ENCODE data around the gene GBP2.

Gene GBP2

DNA sequence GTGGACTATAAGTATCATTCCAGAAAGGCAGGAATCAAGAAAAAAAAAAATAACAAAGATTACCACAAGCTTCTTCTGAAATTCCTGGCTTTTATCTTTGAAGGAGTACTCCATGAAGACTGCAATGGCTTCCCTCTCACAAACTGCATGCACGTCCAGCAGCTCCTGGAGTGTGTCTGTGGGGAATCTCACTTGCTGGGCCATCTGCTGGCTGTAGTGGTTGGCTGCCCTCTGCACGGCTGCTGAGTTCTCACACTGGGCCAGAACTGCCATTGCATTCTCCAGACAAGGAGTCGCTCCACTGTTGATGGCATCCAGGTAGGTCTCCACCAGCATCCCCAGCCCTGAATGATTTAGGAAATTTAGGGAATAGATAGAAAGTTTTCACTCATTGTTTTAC lies 23.3 kb upstream of the GBP2 start:
- no peaks in the 10 kb centered on the region for H3K9me3 Mint-ChIP-seq
- no peak overlapping the region for H3K27ac Mint-ChIP-seq
- TF ChIP-seq, protein P1, sequence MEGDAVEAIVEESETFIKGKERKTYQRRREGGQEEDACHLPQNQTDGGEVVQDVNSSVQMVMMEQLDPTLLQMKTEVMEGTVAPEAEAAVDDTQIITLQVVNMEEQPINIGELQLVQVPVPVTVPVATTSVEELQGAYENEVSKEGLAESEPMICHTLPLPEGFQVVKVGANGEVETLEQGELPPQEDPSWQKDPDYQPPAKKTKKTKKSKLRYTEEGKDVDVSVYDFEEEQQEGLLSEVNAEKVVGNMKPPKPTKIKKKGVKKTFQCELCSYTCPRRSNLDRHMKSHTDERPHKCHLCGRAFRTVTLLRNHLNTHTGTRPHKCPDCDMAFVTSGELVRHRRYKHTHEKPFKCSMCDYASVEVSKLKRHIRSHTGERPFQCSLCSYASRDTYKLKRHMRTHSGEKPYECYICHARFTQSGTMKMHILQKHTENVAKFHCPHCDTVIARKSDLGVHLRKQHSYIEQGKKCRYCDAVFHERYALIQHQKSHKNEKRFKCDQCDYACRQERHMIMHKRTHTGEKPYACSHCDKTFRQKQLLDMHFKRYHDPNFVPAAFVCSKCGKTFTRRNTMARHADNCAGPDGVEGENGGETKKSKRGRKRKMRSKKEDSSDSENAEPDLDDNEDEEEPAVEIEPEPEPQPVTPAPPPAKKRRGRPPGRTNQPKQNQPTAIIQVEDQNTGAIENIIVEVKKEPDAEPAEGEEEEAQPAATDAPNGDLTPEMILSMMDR (IDR thresholded peaks at IDR 0.05; ENCODE audit: unreplicated experiment in 3 of 3): no peak
- H3K27me3 Mint-ChIP-seq (ENCODE audit: low read depth): no peaks in the 10 kb centered on the region
- no peaks in the 10 kb centered on the region for H3K4me1 Mint-ChIP-seq
- no peak overlapping the region for H3K4me3 Mint-ChIP-seq
- H3K36me3 Mint-ChIP-seq (ENCODE audit: low read depth): no peaks in the 10 kb centered on the region

DNA sequence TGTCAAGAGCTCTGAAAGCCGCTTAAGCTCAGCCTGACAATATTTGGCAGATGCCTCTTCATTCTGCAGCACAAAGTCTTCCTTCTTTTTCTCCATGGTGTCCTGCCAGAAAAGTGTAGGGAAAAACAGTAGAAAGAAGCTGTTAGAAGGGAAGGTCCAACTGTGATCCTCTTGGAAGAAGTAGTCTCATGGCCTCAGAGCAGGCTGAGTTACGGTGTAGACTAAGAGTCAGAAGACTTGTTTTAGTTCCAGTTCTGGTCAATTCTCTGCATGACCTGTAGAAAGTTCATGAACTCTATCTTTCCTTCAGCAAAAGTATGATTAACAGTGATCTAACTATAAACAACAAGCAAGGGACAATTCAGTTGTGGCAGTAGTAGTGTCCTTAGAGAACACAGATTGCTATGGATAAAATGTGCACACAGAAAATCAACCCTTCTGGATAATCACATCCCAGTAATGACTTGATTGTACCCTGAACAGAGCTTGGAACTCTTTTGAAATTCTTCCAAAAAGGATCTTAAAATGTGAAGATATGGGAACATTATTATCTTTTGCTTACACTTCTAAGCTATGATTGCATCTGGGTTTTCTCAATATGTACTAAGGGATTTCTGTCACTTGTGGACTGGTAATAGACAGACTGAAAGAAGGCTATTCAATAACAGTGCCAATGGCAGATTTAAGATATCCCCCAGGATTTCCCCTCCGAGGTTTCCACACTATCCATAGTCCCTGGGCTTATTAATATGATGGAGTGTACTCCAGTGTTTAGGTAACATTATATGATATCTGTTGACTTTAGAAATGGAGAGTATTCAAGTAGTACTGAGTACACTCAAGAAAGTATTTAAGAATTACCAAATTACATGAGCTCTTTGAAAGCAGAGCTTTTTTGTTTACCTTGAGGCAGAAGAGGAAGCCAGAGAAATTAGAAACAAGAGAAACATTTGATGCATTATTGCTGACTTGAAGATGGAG lies 22.1 kb upstream of the GBP2 start:
- no peak overlapping the region for H3K27ac Mint-ChIP-seq

DNA sequence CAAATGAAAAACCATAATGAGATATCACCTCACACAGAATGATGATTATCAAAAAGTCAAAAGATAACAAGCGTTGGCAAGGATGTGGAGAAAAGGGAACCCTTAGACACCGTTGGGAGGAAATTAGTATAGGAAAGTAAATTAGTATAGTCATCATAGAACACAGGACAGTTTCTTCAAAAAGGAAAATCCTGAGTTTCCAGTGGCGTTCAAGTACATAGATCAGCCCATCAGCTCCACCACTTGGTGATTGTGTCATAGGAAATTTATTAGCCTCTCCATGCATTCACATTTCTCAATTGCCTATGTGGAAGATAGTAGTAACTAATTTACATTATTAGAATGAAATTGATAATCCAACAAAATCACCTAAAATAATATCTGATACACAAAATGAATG lies 20.8 kb upstream of the GBP2 start:
- H3K27me3 Mint-ChIP-seq (ENCODE audit: low read depth): no peaks in the 10 kb centered on the region
- no peak overlapping the region for H3K4me3 Mint-ChIP-seq
- H3K36me3 Mint-ChIP-seq (ENCODE audit: low read depth): no peaks in the 10 kb centered on the region
- no peaks in the 10 kb centered on the region for H3K9me3 Mint-ChIP-seq
- H3K4me1 Mint-ChIP-seq: no peaks in the 10 kb centered on the region
- no peak overlapping the region for H3K27ac Mint-ChIP-seq
- TF ChIP-seq, protein P1 (IDR thresholded peaks at IDR 0.05; ENCODE audit: unreplicated experiment in 3 of 3): no peak

More for the DNA sequence above, 22.1 kb upstream of the GBP2 start:
- no peaks in the 10 kb centered on the region for H3K4me1 Mint-ChIP-seq
- H3K9me3 Mint-ChIP-seq: no peaks in the 10 kb centered on the region
- no peak overlapping the region for H3K4me3 Mint-ChIP-seq
- TF ChIP-seq, protein P1 (IDR thresholded peaks at IDR 0.05; ENCODE audit: unreplicated experiment in 3 of 3): no peak
- H3K27me3 Mint-ChIP-seq (ENCODE audit: low read depth): no peaks in the 10 kb centered on the region
- no peaks in the 10 kb centered on the region for H3K36me3 Mint-ChIP-seq (ENCODE audit: low read depth)

DNA sequence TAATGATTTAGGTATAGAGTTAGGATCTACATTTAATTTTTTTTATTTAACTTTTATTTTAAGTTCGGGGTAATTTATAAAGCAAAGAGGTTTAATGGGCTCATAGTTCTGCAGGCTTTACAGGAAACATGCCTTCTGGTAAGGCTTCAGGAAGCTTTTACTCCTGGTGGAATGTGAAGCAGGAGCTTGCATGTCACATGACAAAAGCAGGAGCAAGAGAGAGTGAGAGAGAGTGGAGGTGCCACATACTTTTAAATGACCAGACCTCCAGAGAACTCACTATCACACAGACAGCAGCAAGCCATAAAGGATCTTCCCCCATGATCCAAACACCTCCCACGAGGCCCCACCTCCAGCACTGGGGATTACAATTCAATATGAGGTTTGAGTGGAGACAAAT lies 17.6 kb upstream of the GBP2 start:
- Mint-ChIP-seq H3K9me3 (peaks cover 1% of the 10 kb centered on the region), H3K4me3 (no peak overlapping the region), H3K27ac (no peak overlapping the region), H3K27me3 (ENCODE audit: low read depth) (no peaks in the 10 kb centered on the region), H3K36me3 (ENCODE audit: low read depth) (no peaks in the 10 kb centered on the region), H3K4me1 (no peaks in the 10 kb centered on the region)
- TF ChIP-seq, protein P1 (IDR thresholded peaks at IDR 0.05; ENCODE audit: unreplicated experiment in 3 of 3): no peak

DNA sequence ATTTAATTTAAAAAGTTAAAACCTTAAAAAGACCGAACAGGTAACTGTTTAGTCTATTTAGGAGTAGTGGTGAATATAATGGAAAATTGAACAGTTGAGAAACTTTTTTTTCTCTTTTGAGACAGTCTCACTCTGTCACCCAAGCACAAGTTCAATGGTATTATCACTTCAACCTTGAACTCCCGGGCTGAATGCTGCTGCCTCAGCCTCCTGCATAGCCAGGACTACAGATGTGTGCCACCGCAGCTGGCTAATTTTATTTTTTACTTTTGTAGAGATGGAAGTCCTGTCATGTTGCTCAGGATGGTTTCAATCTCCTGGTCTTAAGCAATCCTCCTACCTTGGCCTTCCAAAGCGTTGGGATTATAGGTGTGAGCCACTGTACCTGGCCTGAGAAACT lies 16.2 kb upstream of the GBP2 start:
- TF ChIP-seq, protein P1 (IDR thresholded peaks at IDR 0.05; ENCODE audit: unreplicated experiment in 3 of 3): no peak

DNA sequence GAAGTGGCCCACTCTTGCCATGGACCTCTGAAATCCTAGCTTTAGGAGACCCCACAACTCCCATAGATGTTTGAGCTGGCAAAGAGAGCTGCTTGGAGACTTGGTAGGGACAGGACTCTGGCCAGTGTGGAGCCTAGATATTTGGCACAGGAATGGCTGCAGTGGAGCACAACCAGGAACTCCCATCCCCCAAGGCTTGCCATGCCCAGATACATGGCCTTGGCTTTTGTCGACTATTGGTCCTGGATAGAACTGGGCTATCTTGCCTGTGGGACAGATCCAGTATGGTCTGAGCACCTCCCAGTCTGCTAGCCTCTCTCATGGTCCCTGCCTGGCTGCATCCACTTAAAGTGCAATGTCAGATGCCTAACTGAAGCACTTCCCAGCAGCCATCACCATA lies 7.8 kb upstream of the GBP2 start:
- Mint-ChIP-seq H3K4me3 (no peak overlapping the region), H3K9me3 (peaks cover 28% of the 10 kb centered on the region), H3K27ac (no peak overlapping the region), H3K36me3 (ENCODE audit: low read depth) (no peaks in the 10 kb centered on the region), H3K4me1 (no peaks in the 10 kb centered on the region), H3K27me3 (ENCODE audit: low read depth) (peaks cover 4% of the 10 kb centered on the region)
- TF ChIP-seq, protein P1 (IDR thresholded peaks at IDR 0.05; ENCODE audit: unreplicated experiment in 3 of 3): no peak

More for the DNA sequence above, 16.2 kb upstream of the GBP2 start:
- no peak overlapping the region for H3K27ac Mint-ChIP-seq
- H3K4me3 Mint-ChIP-seq: no peak overlapping the region
- H3K36me3 Mint-ChIP-seq (ENCODE audit: low read depth): no peaks in the 10 kb centered on the region
- peaks cover 15% of the 10 kb centered on the region for H3K9me3 Mint-ChIP-seq
- H3K4me1 Mint-ChIP-seq: no peaks in the 10 kb centered on the region
- no peaks in the 10 kb centered on the region for H3K27me3 Mint-ChIP-seq (ENCODE audit: low read depth)
